MM.1S (cell line): Measurements from ENCODE around the gene TYRO3.

Source experiments
- DNase-seq: peaks from one replicate; pipeline ENCODE4 v3.0.0-alpha.2; 2015
- H2AFZ ChIP-seq: fragments of 300-600 bp; sonication (generic); 2 replicates; pipeline ENCODE4 v1.6.0; 2016; ENCODE audit warnings: antibody characterized with exemption, low read length
- H3F3A ChIP-seq: fragments of 300-600 bp; sonication (generic); 2 replicates; pipeline ENCODE4 v1.6.1; 2016; ENCODE audit warnings: mild to moderate bottlenecking, antibody characterized with exemption, low read length, moderate library complexity, mixed read lengths; ENCODE audit not compliant: insufficient read depth
- H3K27ac ChIP-seq: fragments of 300-600 bp; sonication (generic); 2 replicates; pipeline ENCODE4 v1.5.1; 2016; ENCODE audit warnings: mild to moderate bottlenecking, low read length
- H3K27me3 ChIP-seq: fragments of 300-600 bp; sonication (generic); replicated peaks from 2 replicates; pipeline ENCODE4 v1.6.0; 2016; ENCODE audit warnings: low read length; ENCODE audit not compliant: insufficient read depth
- H3K36me3 ChIP-seq: fragments of 300-600 bp; sonication (generic); replicated peaks from 2 replicates; pipeline ENCODE4 v1.6.1; 2016; ENCODE audit warnings: mild to moderate bottlenecking, low read length, mixed read lengths; ENCODE audit not compliant: insufficient read depth
- H3K4me1 ChIP-seq: fragments of 300-600 bp; sonication (generic); 2 replicates; pipeline ENCODE4 v1.6.1; 2016; ENCODE audit warnings: low read length, mixed read lengths
- H3K4me2 ChIP-seq: fragments of 300-600 bp; sonication (generic); 2 replicates; pipeline ENCODE4 v1.6.0; 2016; ENCODE audit warnings: low read depth, low read length
- H3K4me3 ChIP-seq: fragments of 300-600 bp; sonication (generic); 2 replicates; pipeline ENCODE4 v1.5.1; 2016; ENCODE audit warnings: low read length, mixed read lengths
- H3K79me2 ChIP-seq: fragments of 300-600 bp; sonication (generic); 2 replicates; pipeline ENCODE4 v1.6.1; 2016; ENCODE audit warnings: mixed run types, low read length, mixed read lengths
- H3K9ac ChIP-seq: fragments of 300-600 bp; sonication (generic); 2 replicates; pipeline ENCODE4 v1.6.1; 2016; ENCODE audit warnings: low read length, mixed read lengths
- H3K9me2 ChIP-seq: fragments of 300-600 bp; sonication (generic); replicated peaks from 2 replicates; pipeline ENCODE4 v1.6.1; 2016; ENCODE audit warnings: mild to moderate bottlenecking, low read length, mixed read lengths; ENCODE audit not compliant: insufficient read depth
- H3K9me3 ChIP-seq: fragments of 300-600 bp; sonication (generic); replicated peaks from 2 replicates; pipeline ENCODE4 v1.6.1; 2016; ENCODE audit warnings: mild to moderate bottlenecking, low read length, mixed read lengths; ENCODE audit not compliant: insufficient read depth
- H4K20me1 ChIP-seq: fragments of 300-600 bp; sonication (generic); 2 replicates; pipeline ENCODE4 v1.6.1; 2016; ENCODE audit warnings: mild to moderate bottlenecking, low read length, moderate library complexity, mixed read lengths; ENCODE audit not compliant: insufficient read depth
- EZH2 ChIP-seq: fragments of 300-600 bp; sonication (generic); optimal IDR thresholded peaks from 2 replicates; pipeline ENCODE3; 2017; ENCODE audit warnings: low read depth, mild to moderate bottlenecking, antibody characterized with exemption, low read length, mixed read lengths
- EZH2phosphoT487 ChIP-seq: fragments of 300-600 bp; sonication (generic); IDR thresholded peaks from 2 replicates; pipeline ENCODE4 v1.6.1; 2018; ENCODE audit warnings: antibody characterized with exemption, low read length
- TF ChIP-seq, protein P1 (sequence below): fragments of 300-600 bp; sonication (generic); IDR thresholded peaks from 2 replicates; pipeline ENCODE4 v1.5.1; 2016; ENCODE audit warnings: antibody characterized with exemption, low read length, mixed read lengths

Gene TYRO3

DNA sequence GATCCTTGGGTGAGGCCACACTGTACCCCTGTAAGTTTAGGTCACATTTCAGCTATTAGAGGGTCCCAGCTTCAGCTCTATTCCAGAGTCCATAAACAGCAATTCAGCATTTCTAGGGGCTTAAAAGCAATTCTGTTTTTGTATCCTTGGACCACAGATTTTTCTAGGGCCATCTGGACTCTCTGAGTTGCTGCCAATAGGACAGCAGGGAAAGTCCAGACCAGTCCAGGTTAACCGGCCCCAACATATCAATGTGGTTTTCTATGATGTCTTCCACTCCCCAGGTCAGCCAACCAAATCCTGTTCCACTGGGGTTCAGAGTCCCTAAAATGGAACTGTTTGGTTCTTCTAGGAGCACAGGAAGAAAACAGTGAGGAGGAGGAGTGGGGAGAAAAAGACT lies 40.0 kb downstream of the TYRO3 start:
- no peaks in the 10 kb centered on the region for H3F3A ChIP-seq
- no peak for TF ChIP-seq EZH2phosphoT487
- TF ChIP-seq, protein P1, sequence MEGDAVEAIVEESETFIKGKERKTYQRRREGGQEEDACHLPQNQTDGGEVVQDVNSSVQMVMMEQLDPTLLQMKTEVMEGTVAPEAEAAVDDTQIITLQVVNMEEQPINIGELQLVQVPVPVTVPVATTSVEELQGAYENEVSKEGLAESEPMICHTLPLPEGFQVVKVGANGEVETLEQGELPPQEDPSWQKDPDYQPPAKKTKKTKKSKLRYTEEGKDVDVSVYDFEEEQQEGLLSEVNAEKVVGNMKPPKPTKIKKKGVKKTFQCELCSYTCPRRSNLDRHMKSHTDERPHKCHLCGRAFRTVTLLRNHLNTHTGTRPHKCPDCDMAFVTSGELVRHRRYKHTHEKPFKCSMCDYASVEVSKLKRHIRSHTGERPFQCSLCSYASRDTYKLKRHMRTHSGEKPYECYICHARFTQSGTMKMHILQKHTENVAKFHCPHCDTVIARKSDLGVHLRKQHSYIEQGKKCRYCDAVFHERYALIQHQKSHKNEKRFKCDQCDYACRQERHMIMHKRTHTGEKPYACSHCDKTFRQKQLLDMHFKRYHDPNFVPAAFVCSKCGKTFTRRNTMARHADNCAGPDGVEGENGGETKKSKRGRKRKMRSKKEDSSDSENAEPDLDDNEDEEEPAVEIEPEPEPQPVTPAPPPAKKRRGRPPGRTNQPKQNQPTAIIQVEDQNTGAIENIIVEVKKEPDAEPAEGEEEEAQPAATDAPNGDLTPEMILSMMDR = no peak
- no peak for TF ChIP-seq EZH2
- H3K27ac ChIP-seq = no peak overlapping the region
- no peaks in the 10 kb centered on the region for H3K9me2 ChIP-seq
- H3K9me3 ChIP-seq = no peaks in the 10 kb centered on the region
- no peak for DNase-seq
- no peaks in the 10 kb centered on the region for H4K20me1 ChIP-seq
- no peak overlapping the region for H3K4me2 ChIP-seq
- H3K9ac ChIP-seq = no peak overlapping the region
- no peaks in the 10 kb centered on the region for H3K27me3 ChIP-seq
- H3K4me3 ChIP-seq = no peak overlapping the region
- H2AFZ ChIP-seq = no peak overlapping the region
- H3K4me1 ChIP-seq = no peaks in the 10 kb centered on the region
- no peaks in the 10 kb centered on the region for H3K79me2 ChIP-seq
- H3K36me3 ChIP-seq = no peaks in the 10 kb centered on the region

DNA sequence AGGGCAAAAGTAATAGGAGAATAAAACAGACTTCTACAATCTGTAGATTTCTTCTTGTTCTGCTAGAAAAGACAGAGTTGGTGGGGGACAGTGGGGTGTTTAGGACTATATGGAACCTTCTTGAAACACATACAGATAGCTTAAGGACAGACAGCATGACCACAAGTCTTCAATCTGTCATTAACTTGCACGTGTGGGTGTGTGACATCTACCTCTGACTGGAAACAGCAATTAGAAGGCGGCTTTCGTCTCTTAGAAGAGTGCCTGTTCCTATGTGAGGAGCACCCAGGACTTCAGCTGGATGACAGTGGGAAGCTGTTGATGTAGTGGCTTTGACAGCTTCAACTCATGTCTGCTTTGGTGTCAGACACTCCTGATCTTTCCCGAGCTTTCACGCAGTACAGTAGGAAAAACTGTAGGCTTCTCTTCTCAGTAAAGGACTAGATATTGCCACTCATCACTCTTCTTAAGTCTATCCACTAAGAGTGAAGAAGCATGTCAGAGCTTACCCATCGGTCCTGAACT lies 44.5 kb downstream of the TYRO3 start:
- peak overlapping the region; percentile 84; the same call in 1 of the 2 replicates for H2AFZ ChIP-seq
- no peak for TF ChIP-seq EZH2
- TF ChIP-seq, protein P1 = no peak
- TF ChIP-seq EZH2phosphoT487 = no peak

DNA sequence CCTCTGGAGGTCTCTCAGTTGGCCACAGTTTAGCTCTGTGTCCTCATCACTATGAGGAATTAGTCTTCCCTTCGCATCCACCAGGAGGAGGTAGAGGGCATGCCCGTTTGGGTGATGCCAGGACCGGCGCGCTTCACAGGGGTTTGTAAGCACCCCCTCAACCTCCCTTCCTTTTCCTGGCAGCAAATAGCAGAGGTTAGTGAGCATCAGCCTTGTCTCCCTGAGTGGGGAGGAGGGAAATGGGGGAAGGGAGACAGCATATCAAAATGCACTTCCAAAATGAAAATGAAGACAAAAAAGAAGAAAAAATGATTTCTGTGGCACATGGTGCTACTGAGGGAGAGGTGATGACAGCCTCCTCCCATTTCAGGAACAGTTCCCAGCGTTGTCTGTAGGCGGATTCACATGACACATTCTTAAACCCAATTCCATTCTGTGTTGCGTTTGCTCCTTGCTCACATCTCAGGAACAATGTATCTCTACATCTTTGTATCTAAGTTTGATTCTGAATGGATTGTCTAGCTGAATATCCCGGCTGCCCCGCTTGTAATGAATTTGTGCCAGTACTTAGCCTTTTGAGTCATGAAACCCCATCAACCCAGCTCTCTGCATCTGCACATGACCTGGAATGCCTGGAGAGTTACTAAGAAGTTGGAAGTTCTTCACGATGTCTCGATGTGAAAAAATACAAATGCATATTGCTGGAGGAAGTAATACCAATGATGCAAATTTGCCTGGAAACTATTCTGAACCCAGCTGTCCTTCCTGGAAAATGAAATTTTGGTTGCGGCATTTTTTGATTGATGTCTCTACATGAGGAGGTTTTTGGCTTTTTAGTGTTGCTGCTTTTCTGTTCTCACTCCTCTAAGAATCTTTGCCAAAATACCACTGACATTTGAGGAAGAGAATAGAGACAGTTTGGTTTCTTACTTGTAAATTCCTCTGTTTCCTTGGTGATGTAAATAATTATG lies 45.2 kb downstream of the TYRO3 start:
- peak overlapping the region; percentile 84 for H2AFZ ChIP-seq
- no peak for TF ChIP-seq EZH2phosphoT487
- TF ChIP-seq, protein P1 = peak; percentile 82
- no peaks in the 10 kb centered on the region for H3K4me1 ChIP-seq
- H3K36me3 ChIP-seq = no peaks in the 10 kb centered on the region
- no peak overlapping the region for H3K9ac ChIP-seq
- no peaks in the 10 kb centered on the region for H3K79me2 ChIP-seq
- H3K9me2 ChIP-seq = no peaks in the 10 kb centered on the region
- H3K27ac ChIP-seq = no peak overlapping the region
- DNase-seq = peak; percentile 68
- H3F3A ChIP-seq = no peaks in the 10 kb centered on the region
- H3K4me2 ChIP-seq = peak overlapping the region; percentile 75
- H4K20me1 ChIP-seq = no peaks in the 10 kb centered on the region
- H3K4me3 ChIP-seq = peak overlapping the region; percentile 52
- no peaks in the 10 kb centered on the region for H3K27me3 ChIP-seq
- no peaks in the 10 kb centered on the region for H3K9me3 ChIP-seq

More for the DNA sequence above, 44.5 kb downstream of the TYRO3 start:
- Histone ChIP-seq H3K9me2 (no peaks in the 10 kb centered on the region), H3K27ac (no peak overlapping the region), H3K36me3 (no peaks in the 10 kb centered on the region), H3K4me3 (peak overlapping the region; percentile 52; the same call in 1 of the 2 replicates), H3K27me3 (no peaks in the 10 kb centered on the region), H3K9me3 (no peaks in the 10 kb centered on the region), H3F3A (no peaks in the 10 kb centered on the region), H3K79me2 (no peaks in the 10 kb centered on the region), H3K4me2 (peak overlapping the region; percentile 75), H3K4me1 (no peaks in the 10 kb centered on the region), H4K20me1 (no peaks in the 10 kb centered on the region), H3K9ac (no peak overlapping the region)
- DNase-seq = no peak
